GM12878 (cell line): Measurements from ENCODE around the gene KDSR. TPM values are rescaled to one million over a fixed set of nuclear protein-coding genes. Genes with fewer than 3 reads are reported as not detected.

Source experiments
- ATAC-seq: fragments of 200-7000 bp; cut with Tn5 transposase; 3 replicates; pipeline ENCODE4 v1.9.1; 2020; ENCODE audit warnings: mild to moderate bottlenecking, moderate library complexity
- BruUV-seq: library from RNA; stranded (reverse); fragments of 400-500 nt; replicated peaks from 2 replicates; lab custom pipeline; 2021; lab: Mats Ljungman, UMichigan
- CTCF ChIA-PET: fragments of 300-600 bp; sonication (Branson Sonifier 250); formaldehyde crosslinking; extraction: SDS; loops from one replicate; lab custom pipeline; 2021; ENCODE audit warnings: inconsistent platforms; lab: Yijun Ruan, JAX
- POLR2A ChIA-PET: fragments of 350-600 bp; formaldehyde crosslinking; extraction: SDS; loops from one replicate; lab custom pipeline; 2021; ENCODE audit warnings: inconsistent platforms; lab: Charles Lee
- RAD21 ChIA-PET: fragments of 300-600 bp; sonication (Branson Sonifier 250); formaldehyde crosslinking; loops from one replicate; lab custom pipeline; 2023; ENCODE audit warnings: antibody characterized with exemption; ENCODE audit not compliant: unreplicated experiment; lab: Charles Lee
- SMC1A ChIA-PET: fragments of 300-600 bp; sonication (Branson Sonifier 250); formaldehyde crosslinking; loops from one replicate; lab custom pipeline; 2023; ENCODE audit not compliant: unreplicated experiment, uncharacterized antibody; lab: Charles Lee
- DNase-seq: peaks from one replicate; pipeline ENCODE4 v3.0.0-alpha.2; 2011; ENCODE audit warnings: low read depth, low spot score
- FAIRE-seq: peaks from 3 replicates; lab custom pipeline; 2011; peaks lifted over from hg19 to GRCh38; lab: Jason Lieb, UNC
- H2AFZ ChIP-seq: 2 replicates; pipeline ENCODE4 v1.6.0; 2011; ENCODE audit warnings: low read depth, low read length, control low read depth; ENCODE audit not compliant: control insufficient read depth
- H3K27ac ChIP-seq: 2 replicates; pipeline ENCODE4 v1.5.1; 2011; ENCODE audit warnings: control low read depth; ENCODE audit not compliant: control insufficient read depth, insufficient read depth
- H3K27me3 ChIP-seq, 2 experiments: replicated peaks in 1 of 2; 2 replicates each; pipeline versions ENCODE4 v1.6.0 to v1.6.1; 2011; ENCODE audit warnings: low read length in 1 of 2; ENCODE audit not compliant: control insufficient read depth in 2 of 2, insufficient read depth in 2 of 2
- H3K36me3 ChIP-seq, 2 experiments: 2 replicates each; pipeline ENCODE4 v1.5.1; 2011; ENCODE audit warnings: low read length in 1 of 2; ENCODE audit not compliant: control insufficient read depth in 2 of 2, insufficient read depth in 2 of 2
- H3K4me1 ChIP-seq: 2 replicates; pipeline ENCODE4 v1.6.1; 2011; ENCODE audit warnings: mild to moderate bottlenecking, low read length, moderate library complexity, mixed read lengths; ENCODE audit not compliant: control insufficient read depth, insufficient read depth
- H3K4me2 ChIP-seq: 2 replicates; pipeline ENCODE4 v1.6.0; 2011; ENCODE audit warnings: control low read depth; ENCODE audit not compliant: control insufficient read depth, insufficient read depth
- H3K4me3 ChIP-seq: fragments of 200-600 bp; sonication (generic); 2 replicates; pipeline ENCODE4 v1.5.1; 2016
- H3K79me2 ChIP-seq: 2 replicates; pipeline ENCODE4 v1.6.0; 2011; ENCODE audit warnings: low read length; ENCODE audit not compliant: control insufficient read depth, insufficient read depth
- H3K9ac ChIP-seq: 2 replicates; pipeline ENCODE4 v1.8.0; 2011; ENCODE audit warnings: low read length, control low read depth, mixed read lengths; ENCODE audit not compliant: control insufficient read depth, insufficient read depth
- H3K9me3 ChIP-seq: replicated peaks from 3 replicates; pipeline ENCODE4 v1.5.1; 2011; ENCODE audit warnings: mild to moderate bottlenecking, low read length; ENCODE audit not compliant: control insufficient read depth, insufficient read depth
- H4K20me1 ChIP-seq: 2 replicates; pipeline ENCODE4 v1.6.0; 2011; ENCODE audit not compliant: control insufficient read depth, insufficient read depth
- BCL3 ChIP-seq: IDR thresholded peaks from 2 replicates; pipeline ENCODE4 v1.6.1; 2011; ENCODE audit warnings: borderline replicate concordance, low read depth, mild to moderate bottlenecking, moderate library complexity, low read length; ENCODE audit not compliant: insufficient read depth, poor library complexity, severe bottlenecking
- CBX3 ChIP-seq: fragments of 200-600 bp; sonication (generic); IDR thresholded peaks from 2 replicates; pipeline ENCODE4 v1.6.1; 2016; ENCODE audit warnings: low read depth, borderline replicate concordance
- CREM ChIP-seq: IDR thresholded peaks from 2 replicates; pipeline ENCODE4 v1.6.1; 2014; ENCODE audit warnings: antibody characterized with exemption, low read depth
- HDAC6 ChIP-seq: fragments of 200-600 bp; sonication (generic); IDR thresholded peaks from one replicate; pipeline ENCODE4 v1.8.0; 2017; ENCODE audit warnings: antibody characterized with exemption; ENCODE audit not compliant: unreplicated experiment
- HDGF ChIP-seq: fragments of 450-650 bp; IDR thresholded peaks from 2 replicates; pipeline ENCODE4 v1.6.1; 2016; ENCODE audit warnings: antibody characterized with exemption
- IKZF2 ChIP-seq, 2 experiments: fragments of 450-650 bp; IDR thresholded peaks; 2 replicates each; pipeline ENCODE4 v1.6.1; 2017; ENCODE audit warnings: mild to moderate bottlenecking in 2 of 2, moderate library complexity in 2 of 2
- MYC ChIP-seq: IDR thresholded peaks from 2 replicates; pipeline ENCODE4 v1.6.1; 2011; ENCODE audit warnings: mild to moderate bottlenecking, low read length, moderate library complexity, inconsistent platforms; ENCODE audit not compliant: insufficient read depth, insufficient replicate concordance, insufficient read length, severe bottlenecking
- NR2C1 ChIP-seq: fragments of 450-650 bp; IDR thresholded peaks from 2 replicates; pipeline ENCODE4 v1.6.1; 2017; ENCODE audit warnings: antibody characterized with exemption, mild to moderate bottlenecking, moderate library complexity
- RB1 ChIP-seq: fragments of 450-650 bp; formaldehyde crosslinking; IDR thresholded peaks from 2 replicates; pipeline ENCODE4 v1.6.1; 2017; ENCODE audit warnings: mild to moderate bottlenecking, borderline replicate concordance
- TARDBP ChIP-seq: IDR thresholded peaks from 2 replicates; pipeline ENCODE4 v1.6.1; 2016; ENCODE audit warnings: borderline replicate concordance
- YBX1 ChIP-seq: fragments of 450-650 bp; IDR thresholded peaks from 2 replicates; pipeline ENCODE4 v1.6.1; 2016; ENCODE audit warnings: antibody characterized with exemption
- ZNF207 ChIP-seq: fragments of 450-650 bp; IDR thresholded peaks from 2 replicates; pipeline ENCODE4 v1.6.1; 2014; ENCODE audit warnings: antibody characterized with exemption, mild to moderate bottlenecking, borderline replicate concordance
- ZNF384 ChIP-seq: IDR thresholded peaks from 2 replicates; pipeline ENCODE4 v1.6.1; 2012; ENCODE audit warnings: low read depth, mild to moderate bottlenecking, low read length, improper control_type of control experiment, borderline replicate concordance
- WGBS: methylation state at CpG from one replicate; pipeline ENCODE4 v1.1.6; 2016; ENCODE audit warnings: low lambda C conversion rate; ENCODE audit not compliant: insufficient replicate concordance, insufficient coverage; ENCODE audit errors: missing lambda C conversion rate; 5-methylcytosine and 5-hydroxymethylcytosine counted together
- in situ Hi-C: fragments of 300-500 bp; cut with MboI; formaldehyde crosslinking; loops from 9 replicates; pipeline ENCODE4 v1.14.3; 2018; ENCODE audit warnings: mixed read lengths
- intact Hi-C: fragments of 100-400 bp; cut with micrococcal nuclease; formaldehyde crosslinking; loops from one replicate; pipeline ENCODE4 v1.14.2; 2022; ENCODE audit not compliant: unreplicated experiment
- polyA plus RNA-seq, 11 experiments: library from polyadenylated mRNA; depleted of rRNA in 4 of 11; unstranded in 6 of 11; stranded (reverse) in 5 of 11; fragments of >200 nt; fragmentation: Nextera tagmentation in 4 of 11; fragmentation: Illumina TruSeq in 1 of 11; extraction: Ambion mirVana in 4 of 11; extraction: Trizol in 1 of 11; gene quantifications; 1 replicate in 1 of 11; 2 replicates in 10 of 11; pipeline versions ENCODE4 v1.2.1 to v1.2.3, GENCODE V29; 2011 to 2016; ENCODE audit warnings: inconsistent platforms in 2 of 11, missing spikeins in 2 of 11, low read depth in 1 of 11
- total RNA-seq, 4 experiments: library from RNA; depleted of rRNA in 3 of 4; stranded (reverse); fragments of >200 nt in 3 of 4; fragmentation: Illumina TruSeq in 1 of 4; extraction: Trizol in 1 of 4; gene quantifications; 2 replicates each; pipeline versions ENCODE4 v1.2.1 to v1.2.3, GENCODE V29; 2013 to 2021
- TF ChIP-seq, protein P1 (sequence below): fragments of 450-650 bp; IDR thresholded peaks from 2 replicates; pipeline ENCODE4 v1.6.1; 2016; ENCODE audit warnings: mild to moderate bottlenecking

The KDSR gene
- total and polyA plus RNA-seq, 10 of the 15 experiments (the other 5 are each of a cell fraction or from before 2014, with no cell fraction given), result 5.2 to 25.9 (median 14.3) TPM

DNA sequence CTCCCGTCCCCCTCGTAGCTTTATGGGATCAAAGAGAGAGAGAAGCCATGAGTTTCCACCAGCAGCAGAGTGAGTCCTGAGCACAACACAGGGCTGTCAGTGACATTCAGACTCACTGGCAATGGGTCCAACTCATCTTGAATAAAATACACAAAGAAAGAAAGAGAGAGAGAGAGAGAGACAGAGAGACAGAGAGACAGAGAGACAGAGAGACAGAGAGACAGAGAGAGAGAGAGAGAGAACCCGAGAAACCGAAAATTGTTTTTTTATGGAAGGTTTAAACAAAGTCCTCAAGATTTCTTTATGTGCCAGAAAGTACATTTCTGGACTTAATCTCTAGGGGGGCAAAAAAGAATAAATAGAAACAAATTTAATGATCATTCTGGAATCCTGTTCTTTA lies 35.9 kb downstream of the KDSR start (continued):
- no peak for TF ChIP-seq BCL3
- no peak for TF ChIP-seq RB1

DNA sequence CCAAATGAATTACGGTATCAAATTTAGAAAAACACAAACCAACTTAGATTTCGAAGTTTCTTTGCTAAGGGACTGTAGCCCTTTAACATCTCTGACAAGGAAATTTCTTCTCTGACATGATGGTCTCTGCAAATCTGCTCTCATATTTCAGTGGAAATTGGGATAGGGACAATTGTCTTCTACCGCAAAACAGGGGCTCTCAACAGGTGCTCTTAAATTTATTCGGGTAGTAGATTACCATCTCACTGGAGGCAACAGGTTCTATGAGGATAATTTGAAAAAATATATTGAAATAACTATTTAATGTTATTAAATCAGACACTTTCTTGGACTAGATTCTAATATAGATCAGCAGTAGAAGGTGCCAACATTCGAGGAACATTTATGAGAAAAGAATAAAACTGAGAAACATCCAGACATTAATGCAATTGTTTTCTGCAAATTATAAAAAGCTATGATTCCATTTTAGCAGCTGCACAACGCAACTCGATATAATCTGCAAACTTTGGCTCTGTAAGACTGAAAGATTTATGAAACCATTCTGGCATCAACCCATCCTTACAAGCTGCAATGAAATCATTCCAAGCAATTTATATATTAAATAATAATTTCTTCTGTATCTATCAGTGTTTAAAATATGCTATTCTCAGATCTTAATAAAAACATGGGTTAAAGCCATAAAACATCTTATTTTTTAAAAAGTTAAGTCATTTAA lies 37.4 kb downstream of the KDSR start:
- no peak for TF ChIP-seq ZNF384
- no peak for TF ChIP-seq YBX1
- no peak for TF ChIP-seq TARDBP
- no peak for TF ChIP-seq HDAC6
- no peak for TF ChIP-seq IKZF2 (IDR thresholded peaks at IDR 0.05)
- no peak for TF ChIP-seq ZNF207
- TF ChIP-seq, protein P1, sequence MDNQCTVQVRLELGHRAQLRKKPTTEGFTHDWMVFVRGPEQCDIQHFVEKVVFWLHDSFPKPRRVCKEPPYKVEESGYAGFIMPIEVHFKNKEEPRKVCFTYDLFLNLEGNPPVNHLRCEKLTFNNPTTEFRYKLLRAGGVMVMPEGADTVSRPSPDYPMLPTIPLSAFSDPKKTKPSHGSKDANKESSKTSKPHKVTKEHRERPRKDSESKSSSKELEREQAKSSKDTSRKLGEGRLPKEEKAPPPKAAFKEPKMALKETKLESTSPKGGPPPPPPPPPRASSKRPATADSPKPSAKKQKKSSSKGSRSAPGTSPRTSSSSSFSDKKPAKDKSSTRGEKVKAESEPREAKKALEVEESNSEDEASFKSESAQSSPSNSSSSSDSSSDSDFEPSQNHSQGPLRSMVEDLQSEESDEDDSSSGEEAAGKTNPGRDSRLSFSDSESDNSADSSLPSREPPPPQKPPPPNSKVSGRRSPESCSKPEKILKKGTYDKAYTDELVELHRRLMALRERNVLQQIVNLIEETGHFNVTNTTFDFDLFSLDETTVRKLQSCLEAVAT, result no peak
- TF ChIP-seq NR2C1, result no peak
- no peak for TF ChIP-seq MYC
- TF ChIP-seq CBX3, result no peak
- TF ChIP-seq HDGF, result no peak
- no peak for TF ChIP-seq CREM
- TF ChIP-seq, all 136 proteins: peak for 0
- H3K27ac ChIP-seq, result no peak overlapping the region
- H3K9ac ChIP-seq, result no peak overlapping the region
- no peaks in the 10 kb centered on the region for H3K27me3 ChIP-seq
- no peaks in the 10 kb centered on the region for H3K9me3 ChIP-seq
- no peak overlapping the region for H2AFZ ChIP-seq
- no peaks in the 10 kb centered on the region for H3K79me2 ChIP-seq
- no peak for DNase-seq
- ChIA-PET RAD21 (interaction anchor here (0.9 kb wide), 1 partner anchor 312 kb away, joined by 3 read pairs; no protein-coding TSS in a partner anchor), SMC1A (interaction anchor here (0.9 to 2.8 kb wide), 5 partner anchors 11 to 313 kb away, joined by 3 to 9 read pairs (median 5); no protein-coding TSS in a partner anchor), POLR2A (no interaction called here), CTCF (interaction anchor here (1.0 to 3.5 kb wide), 4 partner anchors 11 to 313 kb away, joined by 3 to 17 read pairs (median 10); no protein-coding TSS in a partner anchor)
- H3K4me1 ChIP-seq, result no peaks in the 10 kb centered on the region
- intact Hi-C loops (loop anchor here (10.0 kb wide), 1 partner anchor 615 kb away; the partner anchor contains the start of gene PHLPP1), in situ Hi-C loops (loop anchor here (25.0 kb wide), 1 partner anchor 617 kb away; the partner anchor contains the start of gene PHLPP1)
- ATAC-seq, result no peak
- H4K20me1 ChIP-seq, result no peaks in the 10 kb centered on the region
- no peak overlapping the region for H3K4me3 ChIP-seq
- no peak for FAIRE-seq
- WGBS, result 98% methylated on average over 7 of the region's 7 CpGs
- H3K4me2 ChIP-seq, result no peak overlapping the region
- peaks cover 0 to 2% of the 10 kb centered on the region in 2 experiments; a peak in 3 of 4 replicates for H3K36me3 ChIP-seq
- no TSS peak for BruUV-seq
